GM19397 (cell line): ENCODE data around the gene NOS1AP.

ENCODE experiments used
- ATAC-seq: cut with Tn5 transposase; IDR thresholded peaks from one replicate; pipeline ENCODE4 v1.9.1; 2021; ENCODE audit warnings: mild to moderate bottlenecking, moderate library complexity; ENCODE audit not compliant: unreplicated experiment

NOS1AP gene

GRCh38 chr1:162375463-162375862 is 306.0 kb downstream of the NOS1AP start:
- ATAC-seq = no peak

GRCh38 chr1:162376691-162377090 is 307.2 kb downstream of the NOS1AP start, which contains the start of gene SPATA46:
Gene SPATA46 (minus strand): TSS chr1:162376854. CDS start chr1:162376790, 64 bp downstream.
- ATAC-seq = no peak

GRCh38 chr1:162380061-162380846 is 310.8 kb downstream of the NOS1AP start:
- no peak for ATAC-seq

GRCh38 chr1:162381383-162381782 is 311.9 kb downstream of the NOS1AP start, which contains the start of gene C1orf226:
Gene C1orf226 (plus strand): TSS chr1:162381728. CDS start chr1:162381902, 174 bp downstream.
- no peak for ATAC-seq

GRCh38 chr1:162381941-162382750 is 312.7 kb downstream of the NOS1AP start:
- ATAC-seq = no peak

GRCh38 chr1:162383091-162383490 is 313.6 kb downstream of the NOS1AP start:
- ATAC-seq = no peak

GRCh38 chr1:162383516-162383915 is 314.0 kb downstream of the NOS1AP start:
- ATAC-seq = no peak

GRCh38 chr1:162384116-162384515 is 314.6 kb downstream of the NOS1AP start:
- ATAC-seq = no peak

GRCh38 chr1:162384601-162385279 is 315.2 kb downstream of the NOS1AP start:
- ATAC-seq = no peak

GRCh38 chr1:162385280-162385623 is 315.8 kb downstream of the NOS1AP start:
- ATAC-seq = no peak

GRCh38 chr1:162385702-162386101 is 316.2 kb downstream of the NOS1AP start:
- ATAC-seq = no peak

- ATAC-seq = no peak
Measured at GRCh38 chr1:162386292-162387225, 317.1 kb downstream of the NOS1AP start.

GRCh38 chr1:162387226-162388082 is 318.0 kb downstream of the NOS1AP start:
- no peak for ATAC-seq

GRCh38 chr1:162388083-162388594 is 318.6 kb downstream of the NOS1AP start:
- ATAC-seq = no peak

GRCh38 chr1:162388615-162389014 is 319.1 kb downstream of the NOS1AP start:
- ATAC-seq = no peak

- ATAC-seq = no peak
Measured at GRCh38 chr1:162389021-162389818, 319.7 kb downstream of the NOS1AP start.

GRCh38 chr1:162389971-162390370 is 320.5 kb downstream of the NOS1AP start:
- no peak for ATAC-seq
